Mesenteric fat pad (tissue), 1 donor: ENCODE data around the gene ALDH3A1. TPM values are rescaled to one million over a fixed set of nuclear protein-coding genes. Genes with fewer than 3 reads are reported as not detected.
"Not testable (repeated sequence)": the region's sequence is repeated elsewhere in the genome, so short reads cannot be mapped to it uniquely, and the experiment has no call there.

Source experiments
- DNase-seq: peaks from one replicate; pipeline ENCODE4 v3.0.0-alpha.2; 2020; ENCODE audit warnings: low spot score
- long read RNA-seq: library from polyadenylated mRNA; unstranded; transcript quantifications from one replicate; pipeline ENCODE4 v2.0.0, GENCODE V29; 2020
- total RNA-seq: library from RNA; stranded (reverse); fragmentation: NEBNext Ultra II Directional; extraction: Animal tissue kit (Norgen Biotek cat#: 25700); gene quantifications from one replicate; pipeline ENCODE4 v1.2.1, GENCODE V29; 2021
- donor health status: DM: yes; HTN: yes; CAD: no.

Gene ALDH3A1
- total RNA-seq: 1.3 TPM
- long read RNA-seq, transcript ALDH3A1-201 (11 exons, 1,779 nt): major isoform, 6 of 14 reads
- long read RNA-seq, partial matches to known transcripts: 4 of 14 reads
- long read RNA-seq, other reads (novel, unspliced or antisense): 1 of 14 reads

GRCh38 chr17:19747829-19748806 is at the start of gene ALDH3A1:
ALDH3A1 (minus strand) TSS chr17:19748298; CDS start chr17:19745129, 3,169 bp downstream.
- no peak for DNase-seq

- DNase-seq: no peak
These were observed 48.4 kb upstream of the ALDH3A1 start for GRCh38 chr17:19796457-19796856.

GRCh38 chr17:19791918-19792550 is 43.9 kb upstream of the ALDH3A1 start:
- DNase-seq: no peak

GRCh38 chr17:19787733-19788357 is 39.7 kb upstream of the ALDH3A1 start:
- DNase-seq: no peak

GRCh38 chr17:19785854-19786253 is 37.8 kb upstream of the ALDH3A1 start:
- no peak for DNase-seq

GRCh38 chr17:19781488-19782458 is 33.7 kb upstream of the ALDH3A1 start:
- DNase-seq: no peak

- DNase-seq: no peak
These were observed 32.7 kb upstream of the ALDH3A1 start for GRCh38 chr17:19780846-19781245.

GRCh38 chr17:19773534-19773933 is 25.4 kb upstream of the ALDH3A1 start:
- no peak for DNase-seq

GRCh38 chr17:19771971-19772630 is 24.0 kb upstream of the ALDH3A1 start:
- DNase-seq: no peak

GRCh38 chr17:19770985-19771735 is 23.1 kb upstream of the ALDH3A1 start:
- no peak for DNase-seq

GRCh38 chr17:19769946-19770652 is 22.0 kb upstream of the ALDH3A1 start:
- no peak for DNase-seq

- no peak for DNase-seq
These were observed 20.1 kb upstream of the ALDH3A1 start for GRCh38 chr17:19768046-19768782.

GRCh38 chr17:19766421-19767270 is 18.5 kb upstream of the ALDH3A1 start:
- no peak for DNase-seq

GRCh38 chr17:19766016-19766415 is 17.9 kb upstream of the ALDH3A1 start:
- DNase-seq: no peak

- not testable (repeated sequence) for DNase-seq
These were observed 15.9 kb upstream of the ALDH3A1 start for GRCh38 chr17:19763991-19764390.

- no peak for DNase-seq
These were observed 15.3 kb upstream of the ALDH3A1 start for GRCh38 chr17:19763416-19763815.

- DNase-seq: no peak
These were observed 14.4 kb upstream of the ALDH3A1 start for GRCh38 chr17:19762515-19762961.
